K562 (cell line): ENCODE measurements around the gene TBC1D17. TPM values are rescaled to one million over a fixed set of nuclear protein-coding genes. Genes with fewer than 3 reads are reported as not detected.
A peak's percentile ranks its signal among the peaks of the same experiment; 100 is the strongest.

Experiments used
- ARID1B ChIP-seq: fragments of 450-650 bp; IDR thresholded peaks from 2 replicates; pipeline ENCODE4 v1.6.1; 2016; ENCODE audit warnings: antibody characterized with exemption, mild to moderate bottlenecking, inconsistent platforms
- BDP1 ChIP-seq: IDR thresholded peaks from 3 replicates; pipeline ENCODE4 v1.6.1; 2011; ENCODE audit not compliant: insufficient read length, insufficient read depth
- CBX1 ChIP-seq: sonication (generic); IDR thresholded peaks from 2 replicates; pipeline ENCODE4 v1.6.1; 2016; ENCODE audit warnings: antibody characterized with exemption, low read depth, mild to moderate bottlenecking
- CHCHD3 ChIP-seq: fragments of 250-450 bp; sonication (Bioruptor Pico); IDR thresholded peaks from 2 replicates; pipeline ENCODE4 v2.1.2; 2022; ENCODE audit warnings: mild to moderate bottlenecking
- EGR1 ChIP-seq: fragments of 450-650 bp; conservative IDR thresholded peaks from 2 replicates; pipeline ENCODE4 v1.6.1; 2017; ENCODE audit warnings: mild to moderate bottlenecking
- ELF2 ChIP-seq: fragments of 250-450 bp; sonication (Bioruptor Pico); IDR thresholded peaks from 2 replicates; pipeline ENCODE4 v1.5.0; 2021; ENCODE audit warnings: mild to moderate bottlenecking
- EP400 ChIP-seq: fragments of 450-650 bp; IDR thresholded peaks from 2 replicates; pipeline ENCODE4 v1.6.1; 2017; ENCODE audit warnings: antibody characterized with exemption, mild to moderate bottlenecking, moderate library complexity
- ESRRB ChIP-seq: fragments of 250-450 bp; sonication (Bioruptor Pico); IDR thresholded peaks from 2 replicates; pipeline ENCODE4 v1.5.0; 2020; ENCODE audit warnings: mild to moderate bottlenecking, moderate library complexity, borderline replicate concordance
- JUND ChIP-seq, 2 experiments: IDR thresholded peaks; 2 replicates in 1 of 2; 3 replicates in 1 of 2; pipeline ENCODE4 v1.6.1; 2011; ENCODE audit warnings: borderline replicate concordance in 2 of 2, low read depth in 2 of 2, low read length in 2 of 2, improper control_type of control experiment in 1 of 2, missing biosample characterization in 1 of 2, missing genetic modification characterization in 1 of 2, missing genetic modification reagents in 1 of 2
- KAT8 ChIP-seq: fragments of 450-650 bp; IDR thresholded peaks from 2 replicates; pipeline ENCODE4 v1.6.1; 2016; ENCODE audit warnings: low read depth, mild to moderate bottlenecking
- LEF1 ChIP-seq: fragments of 450-650 bp; IDR thresholded peaks from 2 replicates; pipeline ENCODE4 v1.6.1; 2016; ENCODE audit warnings: mild to moderate bottlenecking
- MAZ ChIP-seq, 2 experiments: fragments of 450-650 bp in 1 of 2; sonication (generic) in 1 of 2; formaldehyde crosslinking; IDR thresholded peaks in 1 of 2; conservative IDR thresholded peaks in 1 of 2; 2 replicates each; pipeline versions ENCODE4 v1.4.0 to v1.5.0; 2020; ENCODE audit warnings: mild to moderate bottlenecking in 1 of 2, missing genetic modification reagents in 1 of 2
- MCM5 ChIP-seq: fragments of 450-650 bp; IDR thresholded peaks from 2 replicates; pipeline ENCODE4 v1.6.1; 2016; ENCODE audit warnings: low read depth
- MEF2A ChIP-seq: IDR thresholded peaks from 2 replicates; pipeline ENCODE4 v1.6.1; 2011; ENCODE audit warnings: low read depth, mild to moderate bottlenecking, low read length, moderate library complexity; ENCODE audit not compliant: control insufficient read depth
- RB1 ChIP-seq: fragments of 450-650 bp; IDR thresholded peaks from 2 replicates; pipeline ENCODE4 v1.6.1; 2017; ENCODE audit warnings: low read depth, mild to moderate bottlenecking
- SRSF3 ChIP-seq: fragments of 200-400 bp; formaldehyde crosslinking; IDR thresholded peaks from 2 replicates; pipeline ENCODE4 v1.6.1; 2016; ENCODE audit warnings: mild to moderate bottlenecking, low read length, moderate library complexity; ENCODE audit not compliant: insufficient read depth
- TFAM ChIP-seq: fragments of 250-450 bp; sonication (Bioruptor Pico); conservative IDR thresholded peaks from 2 replicates; pipeline ENCODE4 v1.5.0; 2021; ENCODE audit warnings: mild to moderate bottlenecking, moderate library complexity
- TRIM24 ChIP-seq, 2 experiments: fragments of 450-650 bp; IDR thresholded peaks; 2 replicates each; pipeline ENCODE4 v1.6.1; 2016
- U2AF2 ChIP-seq: fragments of 200-400 bp; formaldehyde crosslinking; optimal IDR thresholded peaks from 2 replicates; pipeline ENCODE3; 2017; ENCODE audit warnings: low read depth, mild to moderate bottlenecking, low read length
- ZKSCAN8 ChIP-seq: fragments of 200-800 bp; sonication (Bioruptor generic); IDR thresholded peaks from 2 replicates; pipeline ENCODE4 v1.6.1; 2016; ENCODE audit warnings: missing genetic modification characterization, missing compliant biosample characterization
- ZNF644 ChIP-seq: fragments of 200-800 bp; sonication (Bioruptor generic); IDR thresholded peaks from 2 replicates; pipeline ENCODE4 v1.6.1; 2016; ENCODE audit warnings: low read depth, missing genetic modification characterization, missing compliant biosample characterization
- ZNF655 ChIP-seq: fragments of 250-450 bp; sonication (Bioruptor Pico); IDR thresholded peaks from 2 replicates; pipeline ENCODE4 v1.5.0; 2021
- ZNF778 ChIP-seq: fragments of 450-650 bp; formaldehyde crosslinking; IDR thresholded peaks from 2 replicates; pipeline ENCODE4 v1.4.0; 2020; ENCODE audit warnings: mild to moderate bottlenecking, moderate library complexity
- polyA plus RNA-seq, 8 experiments: library from polyadenylated mRNA; depleted of rRNA in 4 of 8; stranded (reverse) in 5 of 8; unstranded in 3 of 8; fragments of >200 nt; fragmentation: Nextera tagmentation in 2 of 8; fragmentation: Illumina TruSeq in 1 of 8; extraction: Ambion mirVana in 2 of 8; extraction: Trizol in 1 of 8; gene quantifications; 2 replicates each; pipeline versions ENCODE4 v1.2.1 to v1.2.3, GENCODE V29; 2011 to 2014; ENCODE audit warnings: inconsistent platforms in 1 of 8, missing spikeins in 1 of 8
- total RNA-seq, 7 experiments: library from RNA; depleted of rRNA in 6 of 7; stranded (reverse); fragments of >200 nt in 6 of 7; fragmentation: Illumina TruSeq in 2 of 7; extraction: Trizol in 2 of 7; gene quantifications; 2 replicates each; pipeline versions ENCODE4 v1.2.1 to v1.2.3, GENCODE V29; 2011 to 2021; ENCODE audit warnings: low replicate concordance in 1 of 7
- TF ChIP-seq, protein P1 (sequence below), 2 experiments: fragments of 450-650 bp; conservative IDR thresholded peaks; 2 replicates each; pipeline ENCODE4 v1.6.1; 2017; ENCODE audit warnings: mild to moderate bottlenecking in 2 of 2, moderate library complexity in 2 of 2
- TF ChIP-seq, protein P2 (sequence below), 2 experiments: IDR thresholded peaks; 2 replicates each; pipeline ENCODE4 v1.6.1; 2011; ENCODE audit warnings: borderline replicate concordance in 1 of 2, control low read depth in 1 of 2, low read depth in 1 of 2, low read length in 1 of 2, mild to moderate bottlenecking in 1 of 2, mixed read lengths in 1 of 2, moderate library complexity in 1 of 2; ENCODE audit not compliant: insufficient read depth in 1 of 2, insufficient read length in 1 of 2, poor library complexity in 1 of 2, severe bottlenecking in 1 of 2; ENCODE audit errors: extremely low read depth in 1 of 2

The TBC1D17 gene
- total and polyA plus RNA-seq, 9 of the 15 experiments (the other 6 are each of a cell fraction or from before 2014, with no cell fraction given): 0.42 to 16.0 (median 3.8) TPM

DNA sequence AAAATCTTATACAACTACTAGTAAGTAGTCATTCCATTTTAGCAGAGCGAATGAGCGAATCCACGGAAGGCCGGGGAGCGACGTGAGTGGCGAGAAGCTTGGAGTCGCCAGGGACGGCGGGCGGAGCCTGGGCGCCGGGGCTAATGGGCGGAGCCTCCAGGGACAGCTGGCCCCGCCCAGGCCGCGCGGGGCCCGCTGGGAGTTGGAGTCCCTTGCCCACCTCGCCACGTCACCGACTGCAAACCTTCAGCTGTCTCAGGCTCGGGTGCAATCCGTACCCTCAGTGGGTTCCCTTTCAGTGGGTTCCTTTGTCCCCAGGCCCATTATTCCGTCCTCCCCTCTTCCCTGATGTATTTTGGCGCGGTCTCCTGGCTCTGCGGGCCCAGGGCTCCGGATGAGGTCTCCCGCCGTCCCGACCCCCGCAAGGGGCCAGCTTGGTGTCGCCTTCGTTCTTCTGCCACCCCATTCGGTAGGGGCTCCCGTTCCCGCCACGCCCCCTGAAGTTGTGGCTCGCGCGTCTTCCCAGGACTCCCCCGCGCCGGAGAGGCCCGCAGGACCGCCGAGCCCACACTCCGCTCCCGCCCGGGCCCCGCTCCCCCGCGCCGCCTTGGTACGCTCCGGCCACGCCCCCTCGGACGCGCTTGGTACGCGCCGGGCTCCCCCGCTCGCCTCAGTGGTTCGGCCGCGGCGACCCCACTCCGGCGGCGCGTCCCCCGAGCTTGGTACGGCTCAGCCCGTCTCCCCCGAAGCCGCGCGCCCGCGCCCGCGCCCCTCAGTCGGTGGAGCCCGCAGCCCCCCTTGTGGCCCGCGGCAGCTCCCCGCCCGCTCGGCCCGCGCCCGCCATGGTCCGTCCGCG lies 26.8 kb upstream of the TBC1D17 start, which contains the start of gene PTOV1 (continued):
- TF ChIP-seq, protein P1, sequence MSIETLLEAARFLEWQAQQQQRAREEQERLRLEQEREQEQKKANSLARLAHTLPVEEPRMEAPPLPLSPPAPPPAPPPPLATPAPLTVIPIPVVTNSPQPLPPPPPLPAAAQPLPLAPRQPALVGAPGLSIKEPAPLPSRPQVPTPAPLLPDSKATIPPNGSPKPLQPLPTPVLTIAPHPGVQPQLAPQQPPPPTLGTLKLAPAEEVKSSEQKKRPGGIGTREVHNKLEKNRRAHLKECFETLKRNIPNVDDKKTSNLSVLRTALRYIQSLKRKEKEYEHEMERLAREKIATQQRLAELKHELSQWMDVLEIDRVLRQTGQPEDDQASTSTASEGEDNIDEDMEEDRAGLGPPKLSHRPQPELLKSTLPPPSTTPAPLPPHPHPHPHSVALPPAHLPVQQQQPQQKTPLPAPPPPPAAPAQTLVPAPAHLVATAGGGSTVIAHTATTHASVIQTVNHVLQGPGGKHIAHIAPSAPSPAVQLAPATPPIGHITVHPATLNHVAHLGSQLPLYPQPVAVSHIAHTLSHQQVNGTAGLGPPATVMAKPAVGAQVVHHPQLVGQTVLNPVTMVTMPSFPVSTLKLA (conservative IDR thresholded peaks at IDR 0.05): peak; percentile 74 to 90
- 0 out of 2 replicates have a peak, but pooled peaks have one; percentile 73 for TF ChIP-seq CBX1
- TF ChIP-seq EGR1: peak; percentile 81
- TF ChIP-seq ARID1B: peak; percentile 43; the same call in 1 of the 2 replicates
- peak in 1 of 2 experiments; percentile 85 for TF ChIP-seq MAZ (CRISPR knock-in tag; conservative IDR thresholded peaks at IDR 0.05 in 1 of 2, IDR thresholded peaks at IDR 0.05 in 1 of 2)
- TF ChIP-seq JUND (IDR thresholded peaks at IDR 0.05; ENCODE audit: borderline replicate concordance, low read depth, low read length): peak; percentile 95
- TF ChIP-seq JUND (tag; IDR thresholded peaks at IDR 0.05; ENCODE audit: borderline replicate concordance, low read depth, low read length): peak; percentile 15; the same call in 1 of the 3 replicates
- TF ChIP-seq ZKSCAN8 (CRISPR knock-in tag): no peak
- TF ChIP-seq, protein P2, sequence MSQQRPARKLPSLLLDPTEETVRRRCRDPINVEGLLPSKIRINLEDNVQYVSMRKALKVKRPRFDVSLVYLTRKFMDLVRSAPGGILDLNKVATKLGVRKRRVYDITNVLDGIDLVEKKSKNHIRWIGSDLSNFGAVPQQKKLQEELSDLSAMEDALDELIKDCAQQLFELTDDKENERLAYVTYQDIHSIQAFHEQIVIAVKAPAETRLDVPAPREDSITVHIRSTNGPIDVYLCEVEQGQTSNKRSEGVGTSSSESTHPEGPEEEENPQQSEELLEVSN (IDR thresholded peaks at IDR 0.05; ENCODE audit: borderline replicate concordance in 1 of 2, extremely low read depth in 1 of 2, insufficient read depth in 1 of 2, insufficient read length in 1 of 2, low read depth in 1 of 2, low read length in 1 of 2, poor library complexity in 1 of 2, severe bottlenecking in 1 of 2): peak in 1 of 2 experiments; percentile 51
- TF ChIP-seq MCM5: no peak
- TF ChIP-seq ZNF644 (tag): no peak
- TF ChIP-seq U2AF2: no peak
- TF ChIP-seq TFAM (CRISPR knock-in tag): no peak
- TF ChIP-seq EP400: peak; percentile 96
- no peak for TF ChIP-seq BDP1
- TF ChIP-seq ELF2: 0 out of 2 replicates have a peak, but pooled peaks have one; percentile 32
- TF ChIP-seq ZNF655: no peak
- no peak for TF ChIP-seq SRSF3
- TF ChIP-seq MEF2A: no peak
- TF ChIP-seq RB1: peak; percentile 84; the same call in 1 of the 2 replicates
- no peak for TF ChIP-seq KAT8
- no peak for TF ChIP-seq ESRRB (CRISPR knock-in tag)
- TF ChIP-seq LEF1: no peak
- peak in 1 of 2 experiments; percentile 42; a peak in 1 of 4 replicates for TF ChIP-seq TRIM24 (IDR thresholded peaks at IDR 0.05)
- TF ChIP-seq ZNF778 (CRISPR knock-in tag): no peak
- no peak for TF ChIP-seq CHCHD3 (CRISPR knock-in tag)
